Measurements from ENCODE around the gene EID1. TPM values are rescaled to one million over a fixed set of nuclear protein-coding genes. Genes with fewer than 3 reads are reported as not detected.

Gene EID1
- total RNA-seq, 2 experiments from 2014 or later, result 84.8 to 85.0 TPM

Other genes with a start within 250 kb of the EID1 start
- under 1 TPM; 0.43 to 0.75 TPM for gene FBN1, start 232.4 kb upstream of the EID1 start, total RNA-seq
- gene CEP152, start 67.1 kb upstream of the EID1 start, total RNA-seq, result 10 to 100 TPM; 31.1 to 39.2 TPM
- gene SHC4, start 85.8 kb downstream of the EID1 start, total RNA-seq, result under 1 TPM; 0.23 to 0.47 TPM
- 10 to 100 TPM; 34.8 to 38.6 TPM for gene SECISBP2L, start 168.3 kb downstream of the EID1 start, total RNA-seq